ENCODE data around the gene NLE1. TPM values are rescaled to one million over a fixed set of nuclear protein-coding genes. Genes with fewer than 3 reads are reported as not detected.
A peak's percentile ranks its signal among the peaks of the same experiment; 100 is the strongest.

The NLE1 gene
- polyA plus RNA-seq, 1 experiment: 10.5 TPM

DNA sequence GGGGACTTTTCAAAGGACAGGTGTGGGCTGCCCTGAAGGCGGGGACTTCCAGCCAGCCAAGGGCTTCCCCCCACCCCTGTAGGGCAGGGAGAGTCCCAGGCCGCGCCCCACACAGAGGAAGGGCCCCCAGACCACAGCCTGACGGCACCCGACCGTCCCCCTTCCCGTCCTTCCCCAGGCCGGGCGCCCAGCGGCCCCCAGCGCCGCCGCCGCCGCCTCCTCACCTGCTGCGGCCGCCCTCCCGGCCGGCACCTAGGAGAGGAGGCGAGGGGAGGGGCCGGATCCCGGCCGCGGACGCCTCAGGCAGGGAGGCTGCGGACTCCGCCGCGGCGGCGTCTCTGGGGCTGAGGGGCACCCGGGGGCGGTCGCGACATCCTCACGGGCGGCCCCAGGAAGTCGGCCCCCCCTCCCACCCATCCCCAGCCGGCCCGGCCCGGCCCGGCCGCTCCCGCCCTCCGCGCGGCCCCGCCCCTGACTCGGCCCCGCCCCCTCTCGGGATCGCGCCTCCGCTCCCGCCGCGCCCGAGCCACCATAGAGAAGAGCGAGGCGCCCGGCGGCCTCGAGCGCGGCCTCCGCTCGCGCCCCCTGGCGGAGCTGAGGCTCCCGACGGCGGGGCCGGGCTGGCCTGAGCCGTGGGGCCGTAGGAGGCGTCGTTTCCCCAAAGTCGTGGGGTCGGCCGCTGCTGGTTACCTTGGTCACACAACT is 53.1 kb downstream of the NLE1 start:
- CTCF ChIA-PET: interaction anchor here (0.6 to 2.8 kb wide), 33 partner anchors 9 to 479 kb away, joined by 3 to 28 read pairs (median 7); partner anchors contain the start of genes CCT6B, RAD51D, RFFL and ZNF830
- Histone ChIP-seq H3K27ac (ENCODE audit: low read depth, low read length) (peak overlapping the region; percentile 31), H3K27me3 (ENCODE audit: control insufficient read depth, insufficient read depth, low read length) (no peaks in the 10 kb centered on the region), H3K4me3 (ENCODE audit: low read depth, low read length) (peak overlapping the region; percentile 65), H3K9me3 (ENCODE audit: control insufficient read depth, insufficient read depth, low read length) (no peaks in the 10 kb centered on the region)
- TF ChIP-seq CTCF (IDR thresholded peaks at IDR 0.05; ENCODE audit: low read depth, low read length): peak; percentile 58
- no peak for DNase-seq (ENCODE audit: low read depth, low spot score)
- POLR2A ChIA-PET: interaction anchor here (0.5 to 1.4 kb wide), 5 partner anchors 13 to 66 kb away, joined by 3 to 5 read pairs (median 4); partner anchors contain the start of gene RFFL

- Histone ChIP-seq H3K27ac (ENCODE audit: low read depth, low read length) (peak overlapping the region; percentile 3), H3K9me3 (ENCODE audit: control insufficient read depth, insufficient read depth, low read length) (no peaks in the 10 kb centered on the region), H3K27me3 (ENCODE audit: control insufficient read depth, insufficient read depth, low read length) (no peaks in the 10 kb centered on the region), H3K4me3 (ENCODE audit: low read depth, low read length) (peak overlapping the region; percentile 65)
- no peak for DNase-seq (ENCODE audit: low read depth, low spot score)
- ChIA-PET POLR2A (interaction anchor here (0.6 kb wide), 1 partner anchor 70 kb away, joined by 3 read pairs; no protein-coding TSS in a partner anchor), CTCF (interaction anchor here (0.7 to 1.0 kb wide), 2 partner anchors 66 to 108 kb away, joined by 3 to 4 read pairs; partner anchors contain the start of gene LIG3)
- no peak for TF ChIP-seq CTCF (IDR thresholded peaks at IDR 0.05; ENCODE audit: low read depth, low read length)
Measured at GRCh38 chr17:35088356-35088880, 53.7 kb downstream of the NLE1 start.

DNA sequence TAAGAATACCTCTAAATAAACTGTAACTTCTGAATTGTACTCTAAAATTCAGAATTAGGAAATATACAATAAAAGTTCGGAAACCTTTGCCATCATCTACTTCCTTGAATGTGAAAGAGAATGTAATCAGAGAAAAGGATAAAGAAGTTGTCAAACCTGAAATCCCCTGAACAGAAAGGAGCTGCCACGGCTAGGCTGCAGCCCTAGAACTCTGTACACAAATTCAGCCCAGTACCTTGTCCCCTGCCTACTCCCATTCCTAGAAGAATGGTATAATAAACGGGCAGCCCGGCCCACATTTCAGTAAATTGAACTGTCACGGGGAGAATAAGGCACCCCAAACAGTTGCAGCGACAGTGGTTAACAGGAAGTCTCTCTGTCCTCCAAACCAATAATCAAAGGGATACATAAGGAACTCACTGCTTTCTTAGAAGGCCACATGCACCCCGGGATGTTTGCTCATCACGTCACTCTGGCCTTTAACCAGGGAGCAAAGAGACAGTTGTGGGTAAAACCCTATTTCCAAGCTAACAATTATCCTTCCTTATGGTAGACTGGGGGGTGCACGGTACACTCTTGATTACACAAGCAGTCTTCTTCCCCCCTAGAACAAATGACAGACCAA is 54.3 kb downstream of the NLE1 start:
- ChIA-PET POLR2A (interaction anchor here (0.6 kb wide), 1 partner anchor 70 kb away, joined by 3 read pairs; no protein-coding TSS in a partner anchor), CTCF (interaction anchor here (0.7 to 1.0 kb wide), 3 partner anchors 62 to 108 kb away, joined by 3 to 4 read pairs (median 4); partner anchors contain the start of gene LIG3)
- Histone ChIP-seq H3K27ac (ENCODE audit: low read depth, low read length) (peak overlapping the region; percentile 3), H3K27me3 (ENCODE audit: control insufficient read depth, insufficient read depth, low read length) (no peaks in the 10 kb centered on the region), H3K9me3 (ENCODE audit: control insufficient read depth, insufficient read depth, low read length) (no peaks in the 10 kb centered on the region), H3K4me3 (ENCODE audit: low read depth, low read length) (peak overlapping the region; percentile 65)
- no peak for TF ChIP-seq CTCF (IDR thresholded peaks at IDR 0.05; ENCODE audit: low read depth, low read length)
- DNase-seq (ENCODE audit: low read depth, low spot score): no peak

GRCh38 chr17:35086931-35087573 is 55.1 kb downstream of the NLE1 start:
- DNase-seq (ENCODE audit: low read depth, low spot score): no peak
- ChIA-PET CTCF (interaction anchor here (0.7 to 1.2 kb wide), 2 partner anchors 61 to 88 kb away, joined by 4 read pairs; no protein-coding TSS in a partner anchor), POLR2A (no interaction called here)
- no peaks in the 10 kb centered on the region for H3K27me3 ChIP-seq (ENCODE audit: control insufficient read depth, insufficient read depth, low read length)
- TF ChIP-seq CTCF (IDR thresholded peaks at IDR 0.05; ENCODE audit: low read depth, low read length): no peak
- no peak overlapping the region for H3K27ac ChIP-seq (ENCODE audit: low read depth, low read length)
- H3K9me3 ChIP-seq (ENCODE audit: control insufficient read depth, insufficient read depth, low read length): no peaks in the 10 kb centered on the region
- no peak overlapping the region for H3K4me3 ChIP-seq (ENCODE audit: low read depth, low read length)
